H9 (cell line): ENCODE results near the gene APC. TPM values are rescaled to one million over a fixed set of nuclear protein-coding genes. Genes with fewer than 3 reads are reported as not detected.

Source experiments
- DNase-seq: peaks from one replicate; pipeline ENCODE4 v3.0.0-alpha.2; 2017
- H2AFZ ChIP-seq: one replicate; pipeline ENCODE4 v1.6.1; 2013; ENCODE audit warnings: mild to moderate bottlenecking, low read length, control low read depth, moderate library complexity
- H2AK5ac ChIP-seq: 2 replicates; pipeline ENCODE4 v1.6.1; 2013; ENCODE audit warnings: low read length, control low read depth, mixed read lengths; ENCODE audit not compliant: insufficient read length
- H2BK120ac ChIP-seq: one replicate; pipeline ENCODE4 v1.6.1; 2013; ENCODE audit warnings: low read depth, mild to moderate bottlenecking, low read length, control low read depth, inconsistent platforms; ENCODE audit not compliant: poor library complexity, severe bottlenecking
- H2BK12ac ChIP-seq: 2 replicates; pipeline ENCODE4 v1.6.1; 2013; ENCODE audit warnings: low read length, control low read depth, mixed read lengths, low read depth; ENCODE audit not compliant: insufficient read length
- H2BK15ac ChIP-seq: 2 replicates; pipeline ENCODE4 v1.6.1; 2013; ENCODE audit warnings: low read depth, low read length, control low read depth
- H2BK20ac ChIP-seq: one replicate; pipeline ENCODE4 v1.6.1; 2013; ENCODE audit warnings: low read depth, mild to moderate bottlenecking, low read length, control low read depth, inconsistent platforms; ENCODE audit not compliant: poor library complexity, severe bottlenecking
- H2BK5ac ChIP-seq: 2 replicates; pipeline ENCODE4 v1.6.1; 2013; ENCODE audit warnings: low read length, control low read depth, mixed read lengths; ENCODE audit not compliant: insufficient read length
- H3K14ac ChIP-seq: 2 replicates; pipeline ENCODE4 v1.6.1; 2013; ENCODE audit warnings: low read length, control low read depth; ENCODE audit not compliant: insufficient read depth
- H3K18ac ChIP-seq: 2 replicates; pipeline ENCODE4 v1.6.1; 2013; ENCODE audit warnings: low read depth, mild to moderate bottlenecking, mixed read lengths, low read length, control low read depth; ENCODE audit not compliant: insufficient read length
- H3K23ac ChIP-seq: 2 replicates; pipeline ENCODE4 v1.6.1; 2013; ENCODE audit warnings: low read length, control low read depth, mixed read lengths, low read depth; ENCODE audit not compliant: insufficient read length
- H3K23me2 ChIP-seq: 2 replicates; pipeline ENCODE4 v1.6.1; 2013; ENCODE audit warnings: low read depth, mild to moderate bottlenecking, mixed read lengths, low read length, control low read depth; ENCODE audit not compliant: insufficient read length, poor library complexity, severe bottlenecking
- H3K27ac ChIP-seq: 2 replicates; pipeline ENCODE4 v1.5.1; 2013; ENCODE audit warnings: low read length, control low read depth, mixed read lengths, low read depth; ENCODE audit not compliant: insufficient read length
- H3K27me3 ChIP-seq: 2 replicates; pipeline ENCODE4 v1.6.1; 2013; ENCODE audit warnings: low read length, control low read depth, inconsistent platforms; ENCODE audit not compliant: insufficient read depth
- H3K4ac ChIP-seq: 2 replicates; pipeline ENCODE4 v1.6.1; 2013; ENCODE audit warnings: low read depth, mild to moderate bottlenecking, control low read depth, inconsistent platforms, low read length, moderate library complexity
- H3K4me1 ChIP-seq: 2 replicates; pipeline ENCODE4 v1.6.1; 2013; ENCODE audit warnings: low read length, control low read depth, inconsistent platforms; ENCODE audit not compliant: insufficient read depth
- H3K4me2 ChIP-seq: 2 replicates; pipeline ENCODE4 v1.6.1; 2013; ENCODE audit warnings: low read length, control low read depth, mixed read lengths; ENCODE audit not compliant: insufficient read length, insufficient read depth
- H3K56ac ChIP-seq: 2 replicates; pipeline ENCODE4 v1.6.1; 2013; ENCODE audit warnings: low read depth, mild to moderate bottlenecking, mixed read lengths, low read length, control low read depth; ENCODE audit not compliant: insufficient read length
- H3K79me1 ChIP-seq: 2 replicates; pipeline ENCODE4 v1.6.1; 2013; ENCODE audit warnings: low read depth, mild to moderate bottlenecking, moderate library complexity, low read length, control low read depth, inconsistent platforms; ENCODE audit not compliant: insufficient read depth, poor library complexity, severe bottlenecking
- H3K79me2 ChIP-seq: 2 replicates; pipeline ENCODE4 v1.6.1; 2013; ENCODE audit warnings: low read length, control low read depth, inconsistent platforms; ENCODE audit not compliant: insufficient read depth
- H3K9ac ChIP-seq: 2 replicates; pipeline ENCODE4 v1.6.1; 2013; ENCODE audit warnings: low read length, control low read depth, mixed read lengths; ENCODE audit not compliant: insufficient read length; ENCODE audit errors: extremely low read depth
- H3K9me3 ChIP-seq: one replicate; pipeline ENCODE4 v1.6.1; 2013; ENCODE audit warnings: low read depth, low read length, inconsistent platforms; ENCODE audit not compliant: control insufficient read depth
- H3T11ph ChIP-seq: one replicate; pipeline ENCODE4 v1.6.1; 2013; ENCODE audit warnings: mild to moderate bottlenecking, low read length, control low read depth, inconsistent platforms
- H4K20me1 ChIP-seq: one replicate; pipeline ENCODE4 v1.6.1; 2013; ENCODE audit not compliant: control insufficient read depth, insufficient read length, insufficient read depth
- H4K5ac ChIP-seq: 2 replicates; pipeline ENCODE4 v1.6.1; 2013; ENCODE audit warnings: low read depth, mild to moderate bottlenecking, mixed read lengths, low read length, control low read depth; ENCODE audit not compliant: insufficient read length
- H4K8ac ChIP-seq: replicated peaks from 2 replicates; pipeline ENCODE4 v1.6.1; 2013; ENCODE audit warnings: low read length, control low read depth, mixed read lengths, low read depth; ENCODE audit not compliant: insufficient read length
- H4K91ac ChIP-seq: 2 replicates; pipeline ENCODE4 v1.6.1; 2013; ENCODE audit warnings: low read depth, mild to moderate bottlenecking, moderate library complexity, mixed read lengths, low read length, control low read depth; ENCODE audit not compliant: insufficient read length
- H3K27ac Mint-ChIP-seq, 3 experiments: 2 replicates in 2 of 3; 3 replicates in 1 of 3; pipeline ENCODE4 v1.8.0; 2020 to 2021; ENCODE audit warnings: mixed read lengths in 3 of 3, mild to moderate bottlenecking in 1 of 3, moderate library complexity in 1 of 3
- H3K27me3 Mint-ChIP-seq: 2 replicates; pipeline ENCODE4 v1.8.0; 2021; ENCODE audit warnings: low read depth, mild to moderate bottlenecking, moderate library complexity, mixed read lengths
- H3K36me3 Mint-ChIP-seq, 3 experiments: 2 replicates in 2 of 3; 3 replicates in 1 of 3; pipeline ENCODE4 v1.8.0; 2020 to 2021; ENCODE audit warnings: low read depth in 3 of 3, mixed read lengths in 3 of 3; ENCODE audit not compliant: insufficient read depth in 1 of 3
- H3K4me1 Mint-ChIP-seq, 2 experiments: 2 replicates each; pipeline ENCODE4 v1.8.0; 2020; ENCODE audit warnings: mixed read lengths in 2 of 2
- H3K4me3 Mint-ChIP-seq, 2 experiments: 2 replicates in 1 of 2; 3 replicates in 1 of 2; pipeline ENCODE4 v1.8.0; 2020 to 2021; ENCODE audit warnings: mild to moderate bottlenecking in 2 of 2, mixed read lengths in 2 of 2, moderate library complexity in 1 of 2
- H3K9me3 Mint-ChIP-seq, 2 experiments: 2 replicates in 1 of 2; 3 replicates in 1 of 2; pipeline ENCODE4 v1.8.0; 2020; ENCODE audit warnings: mild to moderate bottlenecking in 2 of 2, mixed read lengths in 2 of 2, moderate library complexity in 1 of 2
- WGBS: extraction: QIAGEN DNeasy Blood & Tissue Kit; methylation state at CpG from one replicate; pipeline ENCODE4 v1.1.7; 2013; ENCODE audit warnings: missing lambda C conversion rate, low lambda C conversion rate, mixed read lengths; ENCODE audit not compliant: insufficient read length; ENCODE audit errors: extremely low coverage; 5-methylcytosine and 5-hydroxymethylcytosine counted together
- total RNA-seq: library from RNA; stranded (reverse); gene quantifications from 2 replicates; pipeline ENCODE4 v1.2.1, GENCODE V29; 2021
- TF ChIP-seq, protein P1 (sequence below): fragments of 200-600 bp; sonication (generic); conservative IDR thresholded peaks from 3 replicates; pipeline ENCODE4 v1.8.0; 2021; ENCODE audit warnings: antibody characterized with exemption, mild to moderate bottlenecking

APC gene
- total RNA-seq, 1 experiment from 2014 or later, result 29.3 TPM

DNA sequence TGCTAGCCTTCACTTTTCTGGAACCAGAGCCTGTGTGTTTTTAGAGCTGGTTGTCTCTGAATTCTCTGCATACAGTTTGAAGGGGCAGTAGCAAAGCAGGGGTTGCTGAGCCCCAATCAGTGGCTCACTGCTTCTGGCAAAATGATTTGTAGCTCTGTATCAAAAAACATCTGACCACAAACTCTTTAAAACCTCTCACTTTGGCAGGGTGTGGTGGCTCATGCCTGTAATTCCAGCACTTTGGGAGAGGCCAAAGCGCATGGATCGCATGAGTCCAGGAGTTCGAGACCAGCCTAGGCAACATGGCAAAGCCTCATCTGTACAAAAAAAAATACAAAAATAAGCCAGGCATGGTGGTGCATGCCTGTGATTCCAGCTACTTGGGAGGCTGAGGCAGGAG lies 28.3 kb upstream of the APC start:
- Histone ChIP-seq H3K79me2 (peaks cover 15% of the 10 kb centered on the region; the same call in 1 of the 2 replicates), H2BK20ac (no peak overlapping the region), H3K4me2 (no peak overlapping the region), H3K23me2 (peaks cover 7% of the 10 kb centered on the region), H4K8ac (no peak overlapping the region), H3K9ac (no peak overlapping the region), H3T11ph (no peak overlapping the region), H4K20me1 (no peaks in the 10 kb centered on the region), H2BK12ac (no peak overlapping the region), H4K5ac (no peak overlapping the region), H3K27me3 (no peaks in the 10 kb centered on the region), H3K14ac (no peak overlapping the region), H3K56ac (no peak overlapping the region), H4K91ac (no peak overlapping the region), H2BK15ac (no peak overlapping the region), H2BK120ac (no peak overlapping the region), H2AK5ac (no peak overlapping the region), H3K18ac (no peak overlapping the region), H3K4ac (no peak overlapping the region), H3K9me3 (no peaks in the 10 kb centered on the region), H3K4me1 (peaks cover 2% of the 10 kb centered on the region; the same call in 1 of the 2 replicates), H2AFZ (no peak overlapping the region), H2BK5ac (no peak overlapping the region), H3K27ac (no peak overlapping the region), H3K23ac (no peak overlapping the region), H3K79me1 (peaks cover 4% of the 10 kb centered on the region)
- WGBS, result no CpG with 5 or more reads among the region's 3 CpGs
- H3K4me3 Mint-ChIP-seq, result peak overlapping the region in 1 of 2 experiments; percentile 89; a peak in 4 of 5 replicates
- no peaks in the 10 kb centered on the region; the same call in none of the 2 replicates for H3K27me3 Mint-ChIP-seq
- DNase-seq, result no peak
- TF ChIP-seq, protein P1, sequence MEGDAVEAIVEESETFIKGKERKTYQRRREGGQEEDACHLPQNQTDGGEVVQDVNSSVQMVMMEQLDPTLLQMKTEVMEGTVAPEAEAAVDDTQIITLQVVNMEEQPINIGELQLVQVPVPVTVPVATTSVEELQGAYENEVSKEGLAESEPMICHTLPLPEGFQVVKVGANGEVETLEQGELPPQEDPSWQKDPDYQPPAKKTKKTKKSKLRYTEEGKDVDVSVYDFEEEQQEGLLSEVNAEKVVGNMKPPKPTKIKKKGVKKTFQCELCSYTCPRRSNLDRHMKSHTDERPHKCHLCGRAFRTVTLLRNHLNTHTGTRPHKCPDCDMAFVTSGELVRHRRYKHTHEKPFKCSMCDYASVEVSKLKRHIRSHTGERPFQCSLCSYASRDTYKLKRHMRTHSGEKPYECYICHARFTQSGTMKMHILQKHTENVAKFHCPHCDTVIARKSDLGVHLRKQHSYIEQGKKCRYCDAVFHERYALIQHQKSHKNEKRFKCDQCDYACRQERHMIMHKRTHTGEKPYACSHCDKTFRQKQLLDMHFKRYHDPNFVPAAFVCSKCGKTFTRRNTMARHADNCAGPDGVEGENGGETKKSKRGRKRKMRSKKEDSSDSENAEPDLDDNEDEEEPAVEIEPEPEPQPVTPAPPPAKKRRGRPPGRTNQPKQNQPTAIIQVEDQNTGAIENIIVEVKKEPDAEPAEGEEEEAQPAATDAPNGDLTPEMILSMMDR, result no peak
- H3K36me3 Mint-ChIP-seq, result peaks cover 0 to 4% (median 3%) of the 10 kb centered on the region in 3 experiments; a peak in 4 of 7 replicates
- H3K9me3 Mint-ChIP-seq, result no peaks in the 10 kb centered on the region
- H3K4me1 Mint-ChIP-seq, result peaks cover 31 to 34% of the 10 kb centered on the region in 2 experiments
- H3K27ac Mint-ChIP-seq, result no peak overlapping the region
